ENCODE results near the gene RUFY1.

RUFY1 gene

DNA sequence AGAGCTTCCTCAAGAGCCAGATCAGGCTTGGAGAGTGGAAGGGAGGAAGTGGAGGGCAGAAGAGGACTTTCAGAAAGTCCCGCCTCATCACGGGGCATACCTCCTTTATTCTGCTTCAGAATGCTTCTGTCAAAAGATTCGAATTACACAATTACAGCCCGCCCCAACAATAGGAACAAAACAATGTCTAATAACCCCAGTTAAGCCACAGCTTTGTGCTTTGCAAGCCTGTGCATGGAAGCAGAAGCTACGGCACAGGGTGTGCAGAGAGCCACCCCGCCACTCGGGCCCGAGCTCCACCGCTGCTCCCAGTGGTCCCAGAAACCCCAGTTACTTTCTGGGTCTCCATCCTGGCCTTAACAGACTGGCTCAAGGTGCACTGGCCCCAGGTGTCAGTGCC lies 49.6 kb downstream of the RUFY1 start:
- H3K27ac ChIP-seq, result no peak overlapping the region
- TF ChIP-seq CTCF (IDR thresholded peaks at IDR 0.05) (no peak), ZFX (IDR thresholded peaks at IDR 0.05; ENCODE audit: borderline replicate concordance) (no peak)

DNA sequence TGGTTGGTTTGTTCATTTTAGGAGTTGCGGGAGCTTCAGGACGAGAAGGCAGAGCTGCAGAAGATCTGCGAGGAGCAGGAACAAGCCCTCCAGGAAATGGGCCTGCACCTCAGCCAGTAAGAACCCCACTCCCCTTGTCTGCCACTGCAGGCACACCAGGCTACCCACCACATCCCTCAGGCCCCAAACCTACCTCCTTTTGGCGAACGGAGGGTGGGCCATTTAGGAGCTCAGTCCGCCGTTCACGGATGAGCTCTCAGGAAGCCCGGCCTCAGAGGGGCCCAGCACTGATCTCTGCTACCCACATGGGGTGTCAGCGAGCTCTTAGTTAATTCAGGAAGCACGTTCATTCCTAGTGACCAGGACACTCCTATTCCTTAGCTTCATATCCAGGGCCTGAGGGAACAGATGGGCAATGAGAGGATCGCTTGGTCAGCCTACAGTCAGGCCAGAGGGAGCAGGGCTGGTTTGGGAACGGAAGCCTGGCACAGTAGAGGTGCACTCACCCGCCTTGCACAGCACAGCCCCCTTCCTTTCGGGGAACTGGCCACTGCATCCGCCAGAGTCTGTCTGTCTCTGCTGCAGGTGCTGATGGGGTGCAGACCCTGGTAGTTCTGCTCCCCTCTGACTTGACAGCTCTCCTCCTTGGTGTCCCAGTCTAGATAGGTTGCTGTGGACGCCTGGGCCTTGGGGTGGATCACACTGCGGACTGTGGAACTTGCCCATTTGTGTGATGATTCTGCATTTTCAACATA lies 51.7 kb downstream of the RUFY1 start:
- H3K27ac ChIP-seq, result no peak overlapping the region
- no peak for TF ChIP-seq ZFX (IDR thresholded peaks at IDR 0.05; ENCODE audit: borderline replicate concordance)
- TF ChIP-seq CTCF (IDR thresholded peaks at IDR 0.05), result no peak

DNA sequence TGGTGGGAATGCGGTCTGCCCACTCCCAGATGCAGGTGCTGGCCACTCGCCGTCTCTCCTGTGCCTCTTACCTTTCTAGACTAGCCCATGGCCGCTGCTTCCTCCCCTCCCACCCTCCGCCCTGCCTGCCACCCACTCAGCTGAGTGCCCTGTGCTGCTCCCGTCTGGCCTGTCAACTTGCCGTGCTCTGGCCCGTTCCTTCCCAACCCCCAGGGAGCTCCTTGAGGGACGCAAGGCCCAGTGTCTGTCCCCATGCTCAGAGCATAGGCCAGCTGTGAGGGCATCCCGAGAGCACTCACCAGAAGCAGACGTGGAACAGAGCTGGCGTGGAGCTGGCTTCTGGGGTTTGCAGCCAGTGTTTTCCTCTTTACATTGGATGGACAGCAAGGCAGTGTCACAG lies 53.0 kb downstream of the RUFY1 start:
- no peak overlapping the region for H3K27ac ChIP-seq
- TF ChIP-seq CTCF (IDR thresholded peaks at IDR 0.05) (no peak), ZFX (IDR thresholded peaks at IDR 0.05; ENCODE audit: borderline replicate concordance) (no peak)

DNA sequence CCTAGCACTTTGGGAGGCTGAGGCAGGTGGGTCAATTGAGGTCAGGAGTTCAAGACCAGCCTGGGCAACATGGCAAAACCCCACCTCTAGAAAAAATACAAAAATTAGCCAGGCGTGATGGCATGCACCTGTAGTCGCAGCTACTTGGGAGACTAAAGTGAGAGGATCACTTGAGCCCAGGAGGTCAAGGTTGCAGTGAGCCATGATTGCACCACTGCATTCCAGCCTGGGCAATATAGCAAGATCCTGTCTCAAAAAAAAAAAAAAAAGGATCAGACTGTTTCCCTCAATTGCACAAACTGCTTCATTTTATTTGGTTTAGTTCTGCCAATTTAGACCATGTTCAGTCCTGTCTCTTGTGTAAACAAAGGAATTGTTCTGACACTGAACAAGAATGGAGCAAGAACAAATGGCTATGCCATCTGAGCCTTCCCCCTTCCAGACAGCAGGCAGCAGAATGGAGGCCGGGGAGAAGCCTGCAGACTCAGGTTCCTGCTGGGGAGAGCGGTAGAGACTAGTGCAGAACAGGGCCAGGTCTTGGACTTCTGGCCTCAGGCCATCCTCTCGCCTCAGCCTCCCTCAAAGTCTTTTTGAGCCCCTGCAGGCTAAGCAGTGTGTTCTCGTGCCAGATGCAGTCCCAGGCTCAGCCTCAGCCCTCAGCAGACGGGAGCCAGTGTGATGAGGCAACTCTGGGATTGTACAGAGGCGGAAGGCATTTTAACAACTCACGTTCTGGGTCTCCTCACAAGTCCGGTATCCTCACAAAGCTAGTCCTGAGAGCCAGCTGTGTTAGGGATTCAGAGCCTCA lies 54.9 kb downstream of the RUFY1 start:
- no peak overlapping the region for H3K27ac ChIP-seq

GRCh38 chr5:179606071-179606909 lies 55.9 kb downstream of the RUFY1 start:
- TF ChIP-seq ZFX (IDR thresholded peaks at IDR 0.05; ENCODE audit: borderline replicate concordance) (no peak), CTCF (IDR thresholded peaks at IDR 0.05) (no peak)
- H3K27ac ChIP-seq, result no peak overlapping the region

More for the DNA sequence above, 54.9 kb downstream of the RUFY1 start:
- no peak for TF ChIP-seq ZFX (IDR thresholded peaks at IDR 0.05; ENCODE audit: borderline replicate concordance)
- TF ChIP-seq CTCF (IDR thresholded peaks at IDR 0.05), result no peak

- H3K27ac ChIP-seq, result no peak overlapping the region
Measured at GRCh38 chr5:179606910-179607159, 56.5 kb downstream of the RUFY1 start.

More at GRCh38 chr5:179606910-179607159, 56.5 kb downstream of the RUFY1 start:
- TF ChIP-seq CTCF (IDR thresholded peaks at IDR 0.05) (no peak), ZFX (IDR thresholded peaks at IDR 0.05; ENCODE audit: borderline replicate concordance) (no peak)
